SU-DHL-6 (cell line): Measurements from ENCODE around the gene SDK2.

Experiments used
- H2AFZ ChIP-seq: fragments of 200-600 bp; sonication (generic); 2 replicates; pipeline ENCODE4 v1.6.1; 2014; ENCODE audit warnings: low read depth, mild to moderate bottlenecking, moderate library complexity, mixed read lengths, antibody characterized with exemption, low read length; ENCODE audit not compliant: severe bottlenecking
- H3F3A ChIP-seq: fragments of 200-600 bp; shearing (Covaris generic); 2 replicates; pipeline ENCODE4 v1.6.0; 2016; ENCODE audit warnings: antibody characterized with exemption, mild to moderate bottlenecking; ENCODE audit not compliant: insufficient read depth
- H3K27ac ChIP-seq: fragments of 200-600 bp; sonication (generic); 2 replicates; pipeline ENCODE4 v1.5.1; 2016; ENCODE audit warnings: low read depth, mild to moderate bottlenecking, low read length, moderate library complexity, mixed read lengths
- H3K27me3 ChIP-seq: fragments of 200-600 bp; sonication (generic), shearing (Covaris generic); 2 replicates; pipeline ENCODE4 v1.6.0; 2014; ENCODE audit warnings: mild to moderate bottlenecking, low read length
- H3K36me3 ChIP-seq: fragments of 200-600 bp; sonication (generic); 2 replicates; pipeline ENCODE4 v1.6.1; 2014; ENCODE audit warnings: mild to moderate bottlenecking, low read length, mixed read lengths
- H3K4me2 ChIP-seq: fragments of 300-600, 200-600 bp; shearing (Covaris generic), sonication (generic); 2 replicates; pipeline ENCODE4 v1.6.0; 2014; ENCODE audit warnings: low read length, low read depth, mild to moderate bottlenecking; ENCODE audit not compliant: poor library complexity, severe bottlenecking
- H3K4me3 ChIP-seq: fragments of 200-600 bp; sonication (generic); 2 replicates; pipeline ENCODE4 v1.5.1; 2014; ENCODE audit warnings: antibody characterized with exemption, low read length, mild to moderate bottlenecking, mixed read lengths; ENCODE audit not compliant: insufficient read depth, poor library complexity, severe bottlenecking
- H3K79me2 ChIP-seq: fragments of 200-600 bp; sonication (generic); 2 replicates; pipeline ENCODE4 v1.6.1; 2014; ENCODE audit warnings: mild to moderate bottlenecking, low read length, moderate library complexity; ENCODE audit not compliant: insufficient read depth
- H3K9ac ChIP-seq: fragments of 200-600 bp; sonication (generic); 2 replicates; pipeline ENCODE4 v1.7.0; 2014; ENCODE audit warnings: mild to moderate bottlenecking, low read length
- H3K9me2 ChIP-seq: fragments of 200-600 bp; sonication (generic); replicated peaks from 2 replicates; pipeline ENCODE4 v1.6.1; 2014; ENCODE audit warnings: low read length; ENCODE audit not compliant: insufficient read depth
- H3K9me3 ChIP-seq: fragments of 200-600 bp; sonication (generic); 2 replicates; pipeline ENCODE4 v1.6.1; 2014; ENCODE audit warnings: low read length, mixed read lengths; ENCODE audit not compliant: insufficient read depth
- H4K20me1 ChIP-seq: fragments of 200-600 bp; sonication (generic); 2 replicates; pipeline ENCODE4 v1.6.1; 2014; ENCODE audit warnings: low read depth, mild to moderate bottlenecking, antibody characterized with exemption, low read length, moderate library complexity, mixed read lengths
- CTCF ChIP-seq: fragments of 200-600 bp; sonication (generic); IDR thresholded peaks from one replicate; pipeline ENCODE4 v1.5.1; 2017; ENCODE audit warnings: antibody characterized with exemption, mild to moderate bottlenecking, low read length, moderate library complexity; ENCODE audit not compliant: insufficient read depth, poor library complexity, severe bottlenecking
- EZH2phosphoT487 ChIP-seq: fragments of 200-600 bp; sonication (generic), shearing (Covaris generic); conservative IDR thresholded peaks from 2 replicates; pipeline ENCODE4 v1.6.1; 2018; ENCODE audit warnings: mild to moderate bottlenecking, antibody characterized with exemption, low read length, moderate library complexity, mixed read lengths

Gene SDK2

GRCh38 chr17:73643852-73644144 lies 447 bp downstream of the SDK2 start:
- Histone ChIP-seq H3K4me2 (no peak overlapping the region), H3K79me2 (no peaks in the 10 kb centered on the region), H3K4me3 (no peak overlapping the region)

GRCh38 chr17:73643001-73643851 lies 1.0 kb downstream of the SDK2 start:
- Histone ChIP-seq H3K36me3 (no peaks in the 10 kb centered on the region), H3K4me3 (no peak overlapping the region), H3K9me2 (no peaks in the 10 kb centered on the region), H3K9ac (no peak overlapping the region), H3K27ac (no peak overlapping the region), H3F3A (no peaks in the 10 kb centered on the region), H2AFZ (no peak overlapping the region), H3K4me2 (no peak overlapping the region), H3K9me3 (no peaks in the 10 kb centered on the region), H3K79me2 (no peaks in the 10 kb centered on the region), H3K27me3 (no peaks in the 10 kb centered on the region), H4K20me1 (no peaks in the 10 kb centered on the region)
- TF ChIP-seq CTCF (no peak), EZH2phosphoT487 (no peak)

More at GRCh38 chr17:73643852-73644144, 447 bp downstream of the SDK2 start:
- Histone ChIP-seq H3K27ac (no peak overlapping the region), H3F3A (no peaks in the 10 kb centered on the region), H4K20me1 (no peaks in the 10 kb centered on the region), H2AFZ (no peak overlapping the region), H3K27me3 (no peaks in the 10 kb centered on the region), H3K9me3 (no peaks in the 10 kb centered on the region), H3K9ac (no peak overlapping the region), H3K36me3 (no peaks in the 10 kb centered on the region), H3K9me2 (no peaks in the 10 kb centered on the region)
- TF ChIP-seq EZH2phosphoT487 (no peak), CTCF (no peak)

- Histone ChIP-seq H3K9me2 (no peaks in the 10 kb centered on the region), H3K4me2 (no peak overlapping the region), H3K9me3 (no peaks in the 10 kb centered on the region), H2AFZ (no peak overlapping the region), H3K79me2 (no peaks in the 10 kb centered on the region), H3F3A (no peaks in the 10 kb centered on the region), H3K27me3 (no peaks in the 10 kb centered on the region), H3K36me3 (no peaks in the 10 kb centered on the region), H3K9ac (no peak overlapping the region), H4K20me1 (no peaks in the 10 kb centered on the region), H3K27ac (no peak overlapping the region), H3K4me3 (no peak overlapping the region)
- no peak for TF ChIP-seq CTCF
- no peak for TF ChIP-seq EZH2phosphoT487
These were observed 1.6 kb downstream of the SDK2 start for GRCh38 chr17:73642659-73643000.
